ENCODE measurements around the gene MRPL27.

The MRPL27 gene

GRCh38 chr17:50371526-50371925 lies 1.5 kb downstream of the MRPL27 start:
- no peaks in the 10 kb centered on the region for H3K27me3 ChIP-seq (ENCODE audit: control insufficient read depth, insufficient read depth, low read length)
- no peak overlapping the region for H3K27ac ChIP-seq
- H3K4me2 ChIP-seq (ENCODE audit: low read length), result peak overlapping the region; percentile 84
- no peak overlapping the region for H3K4me3 ChIP-seq (ENCODE audit: low read depth, low read length)
- H3K4me1 ChIP-seq, result peaks cover 15% of the 10 kb centered on the region
- TF ChIP-seq, protein P1, sequence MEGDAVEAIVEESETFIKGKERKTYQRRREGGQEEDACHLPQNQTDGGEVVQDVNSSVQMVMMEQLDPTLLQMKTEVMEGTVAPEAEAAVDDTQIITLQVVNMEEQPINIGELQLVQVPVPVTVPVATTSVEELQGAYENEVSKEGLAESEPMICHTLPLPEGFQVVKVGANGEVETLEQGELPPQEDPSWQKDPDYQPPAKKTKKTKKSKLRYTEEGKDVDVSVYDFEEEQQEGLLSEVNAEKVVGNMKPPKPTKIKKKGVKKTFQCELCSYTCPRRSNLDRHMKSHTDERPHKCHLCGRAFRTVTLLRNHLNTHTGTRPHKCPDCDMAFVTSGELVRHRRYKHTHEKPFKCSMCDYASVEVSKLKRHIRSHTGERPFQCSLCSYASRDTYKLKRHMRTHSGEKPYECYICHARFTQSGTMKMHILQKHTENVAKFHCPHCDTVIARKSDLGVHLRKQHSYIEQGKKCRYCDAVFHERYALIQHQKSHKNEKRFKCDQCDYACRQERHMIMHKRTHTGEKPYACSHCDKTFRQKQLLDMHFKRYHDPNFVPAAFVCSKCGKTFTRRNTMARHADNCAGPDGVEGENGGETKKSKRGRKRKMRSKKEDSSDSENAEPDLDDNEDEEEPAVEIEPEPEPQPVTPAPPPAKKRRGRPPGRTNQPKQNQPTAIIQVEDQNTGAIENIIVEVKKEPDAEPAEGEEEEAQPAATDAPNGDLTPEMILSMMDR (IDR thresholded peaks at IDR 0.05), result no peak
- no peak overlapping the region for H2AFZ ChIP-seq
- H3K9ac ChIP-seq, result no peak overlapping the region
- peaks cover 13% of the 10 kb centered on the region for H3K79me2 ChIP-seq
- H3K9me3 ChIP-seq (ENCODE audit: control insufficient read depth, low read length), result no peaks in the 10 kb centered on the region
- H3K36me3 ChIP-seq (ENCODE audit: control insufficient read depth, insufficient read depth, low read length), result no peaks in the 10 kb centered on the region

DNA sequence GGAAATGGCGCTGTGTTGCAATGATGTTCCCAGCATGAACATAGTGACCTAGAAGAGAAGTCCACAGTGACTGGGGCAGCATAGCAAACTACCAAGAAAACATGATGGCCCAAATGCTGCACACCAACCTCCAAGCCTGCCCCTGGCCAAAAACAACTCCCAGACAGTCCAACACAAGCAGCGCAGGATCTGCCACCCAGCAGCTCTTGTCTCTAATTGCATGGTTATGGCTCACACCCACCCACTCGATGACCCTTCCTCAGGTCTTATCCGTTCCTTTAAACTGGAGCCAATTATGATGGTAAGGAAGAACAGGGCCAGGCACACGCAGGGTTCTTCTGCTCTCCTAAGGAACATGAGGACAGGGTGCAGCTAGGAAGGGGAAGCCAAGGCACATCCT lies 2.9 kb downstream of the MRPL27 start:
- Histone ChIP-seq H3K27ac (no peak overlapping the region), H3K9me3 (ENCODE audit: control insufficient read depth, low read length) (no peaks in the 10 kb centered on the region), H3K4me2 (ENCODE audit: low read length) (no peak overlapping the region), H2AFZ (no peak overlapping the region), H3K4me3 (ENCODE audit: low read depth, low read length) (no peak overlapping the region), H3K27me3 (ENCODE audit: control insufficient read depth, insufficient read depth, low read length) (no peaks in the 10 kb centered on the region), H3K36me3 (ENCODE audit: control insufficient read depth, insufficient read depth, low read length) (no peaks in the 10 kb centered on the region), H3K79me2 (peaks cover 13% of the 10 kb centered on the region), H3K4me1 (peaks cover 15% of the 10 kb centered on the region), H3K9ac (no peak overlapping the region)
- TF ChIP-seq, protein P1 (IDR thresholded peaks at IDR 0.05), result no peak

GRCh38 chr17:50367401-50367800 lies 5.6 kb downstream of the MRPL27 start:
- TF ChIP-seq, protein P1 (IDR thresholded peaks at IDR 0.05), result no peak
- H3K27me3 ChIP-seq (ENCODE audit: control insufficient read depth, insufficient read depth, low read length), result no peaks in the 10 kb centered on the region
- H3K9ac ChIP-seq, result no peak overlapping the region
- no peak overlapping the region for H3K27ac ChIP-seq
- no peaks in the 10 kb centered on the region for H3K36me3 ChIP-seq (ENCODE audit: control insufficient read depth, insufficient read depth, low read length)
- H3K4me2 ChIP-seq (ENCODE audit: low read length), result no peak overlapping the region
- no peak overlapping the region for H3K4me3 ChIP-seq (ENCODE audit: low read depth, low read length)
- no peak overlapping the region for H2AFZ ChIP-seq
- no peaks in the 10 kb centered on the region for H3K9me3 ChIP-seq (ENCODE audit: control insufficient read depth, low read length)
- peaks cover 12% of the 10 kb centered on the region for H3K4me1 ChIP-seq
- peaks cover 11% of the 10 kb centered on the region for H3K79me2 ChIP-seq

GRCh38 chr17:50365649-50366393 lies 7.2 kb downstream of the MRPL27 start:
- Histone ChIP-seq H3K9me3 (ENCODE audit: control insufficient read depth, low read length) (no peaks in the 10 kb centered on the region), H3K36me3 (ENCODE audit: control insufficient read depth, insufficient read depth, low read length) (no peaks in the 10 kb centered on the region), H2AFZ (no peak overlapping the region), H3K79me2 (peaks cover under 1% of the 10 kb centered on the region), H3K4me2 (ENCODE audit: low read length) (no peak overlapping the region), H3K9ac (no peak overlapping the region), H3K4me3 (ENCODE audit: low read depth, low read length) (no peak overlapping the region), H3K27me3 (ENCODE audit: control insufficient read depth, insufficient read depth, low read length) (no peaks in the 10 kb centered on the region), H3K4me1 (peaks cover 6% of the 10 kb centered on the region), H3K27ac (no peak overlapping the region)
- TF ChIP-seq, protein P1 (IDR thresholded peaks at IDR 0.05), result no peak

DNA sequence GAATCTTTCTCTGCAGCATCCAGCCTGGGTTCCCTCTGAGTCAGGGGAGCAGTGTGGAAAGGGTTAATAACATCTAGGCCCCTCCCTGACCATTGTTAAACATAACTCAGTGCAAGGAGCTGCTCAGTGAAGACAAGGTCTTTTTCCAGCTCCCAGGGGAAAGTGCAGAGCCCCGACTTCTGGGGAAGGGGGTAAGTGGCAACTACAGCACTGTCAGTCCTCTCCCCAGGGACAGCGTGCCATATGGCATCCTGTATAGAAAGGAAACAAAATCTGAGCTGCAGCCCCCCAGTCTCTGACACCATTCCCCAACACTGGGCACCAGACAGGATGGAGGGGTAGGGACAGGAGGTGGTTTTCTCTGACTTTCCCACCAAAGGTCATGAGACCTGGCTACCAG lies 7.8 kb downstream of the MRPL27 start:
- Histone ChIP-seq H3K4me2 (ENCODE audit: low read length) (no peak overlapping the region), H3K36me3 (ENCODE audit: control insufficient read depth, insufficient read depth, low read length) (no peaks in the 10 kb centered on the region)

More for the DNA sequence above, 7.8 kb downstream of the MRPL27 start:
- H3K9me3 ChIP-seq (ENCODE audit: control insufficient read depth, low read length), result no peaks in the 10 kb centered on the region
- H3K27me3 ChIP-seq (ENCODE audit: control insufficient read depth, insufficient read depth, low read length), result no peaks in the 10 kb centered on the region
- TF ChIP-seq, protein P1 (IDR thresholded peaks at IDR 0.05), result no peak
- H3K4me3 ChIP-seq (ENCODE audit: low read depth, low read length), result no peak overlapping the region
- no peak overlapping the region for H3K27ac ChIP-seq
- no peak overlapping the region for H3K9ac ChIP-seq
- H2AFZ ChIP-seq, result no peak overlapping the region
- H3K79me2 ChIP-seq, result no peaks in the 10 kb centered on the region
- peaks cover 6% of the 10 kb centered on the region for H3K4me1 ChIP-seq

All from parathyroid adenoma (tissue), 2 donors.